Measurements from ENCODE around the gene ADIPOR2. TPM values are rescaled to one million over a fixed set of nuclear protein-coding genes. Genes with fewer than 3 reads are reported as not detected.
"Not testable (repeated sequence)": the region's sequence is repeated elsewhere in the genome, so short reads cannot be mapped to it uniquely, and the experiment has no call there.

The ADIPOR2 gene
- polyA plus RNA-seq, 3 donors: 45.9 to 50.6 (median 47.0) TPM

DNA sequence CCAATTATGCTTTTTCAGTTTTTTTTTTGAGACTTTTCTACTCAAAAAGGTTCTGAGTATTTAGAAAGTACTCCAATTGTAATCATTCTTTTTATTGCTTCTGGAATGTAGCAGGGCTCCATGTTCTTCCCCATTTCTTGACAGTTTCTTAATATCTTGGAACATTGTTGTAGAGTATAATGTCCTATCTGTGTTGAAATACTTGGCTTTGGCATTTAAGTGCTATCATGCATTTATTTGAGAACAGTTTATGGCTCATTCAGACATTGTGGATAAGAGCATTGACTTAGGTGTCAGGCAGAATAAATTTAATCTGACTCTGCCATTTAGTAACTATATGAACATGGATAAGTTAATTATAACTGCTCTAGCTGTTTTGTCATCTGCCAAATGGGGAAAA lies 28.3 kb downstream of the ADIPOR2 start:
- no peak for DNase-seq (ENCODE audit: extremely low read depth in 1 of 11, low read depth in 9 of 11, low spot score in 4 of 11)

DNA sequence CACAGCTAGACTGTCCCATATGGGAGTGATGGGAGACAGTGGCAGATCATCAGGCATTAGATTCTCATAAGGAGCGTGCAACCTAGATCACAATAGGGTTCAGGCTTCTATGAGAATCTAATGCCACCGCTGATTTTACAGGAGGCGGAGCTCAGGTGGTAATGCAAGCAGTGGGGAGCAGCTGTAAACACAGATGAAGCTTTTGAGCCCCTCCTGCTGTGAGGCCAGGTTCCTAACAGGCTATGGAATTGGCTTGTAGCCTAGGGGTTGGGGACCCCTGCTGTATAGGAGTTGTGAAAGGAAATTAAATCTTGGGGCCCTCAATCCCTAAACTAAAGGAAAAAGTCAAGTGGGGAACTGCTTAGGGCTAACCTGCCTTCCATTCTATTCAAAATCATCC lies 29.6 kb downstream of the ADIPOR2 start:
- DNase-seq (ENCODE audit: extremely low read depth in 1 of 11, low read depth in 9 of 11, low spot score in 4 of 11): no peak

DNA sequence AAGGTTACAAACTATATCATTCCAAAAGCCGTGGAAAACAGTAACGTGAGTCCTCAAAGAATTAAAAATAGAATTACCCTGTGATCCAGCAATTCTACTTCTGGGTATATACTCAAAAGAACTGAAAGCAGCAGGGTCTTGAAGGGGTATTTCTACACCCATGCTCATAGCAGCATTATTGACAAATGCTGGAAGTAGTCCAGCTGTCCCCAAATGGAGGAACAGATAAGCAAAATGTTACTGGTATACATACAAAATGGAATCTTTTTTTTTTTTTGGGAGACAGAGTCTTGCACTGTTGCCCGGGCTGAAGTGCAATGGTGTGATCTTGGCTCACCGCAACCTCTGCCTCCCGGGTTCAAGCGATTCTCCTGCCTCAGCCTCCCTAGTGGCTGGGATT lies 32.9 kb downstream of the ADIPOR2 start:
- no peak for DNase-seq (ENCODE audit: extremely low read depth in 1 of 11, low read depth in 9 of 11, low spot score in 4 of 11)

DNA sequence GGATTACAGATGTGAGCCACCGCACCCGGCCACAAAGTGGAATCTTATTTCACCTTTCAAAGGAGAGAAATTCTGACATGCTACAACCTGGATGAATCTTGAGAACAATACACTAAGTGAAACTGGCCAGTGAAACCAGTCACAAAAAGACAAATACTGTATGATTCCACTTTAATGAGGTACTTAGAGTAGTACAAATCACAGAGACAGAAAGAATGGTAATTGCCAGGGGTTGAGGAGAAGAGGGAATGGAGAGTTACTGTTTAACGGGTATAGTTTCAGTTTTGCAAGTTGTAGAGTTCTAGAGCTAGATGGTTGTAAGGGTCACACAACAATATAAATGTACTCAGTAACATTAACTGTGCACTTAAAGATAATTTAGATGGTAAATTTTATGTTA lies 33.4 kb downstream of the ADIPOR2 start:
- no peak for DNase-seq (ENCODE audit: extremely low read depth in 1 of 11, low read depth in 9 of 11, low spot score in 4 of 11)

DNA sequence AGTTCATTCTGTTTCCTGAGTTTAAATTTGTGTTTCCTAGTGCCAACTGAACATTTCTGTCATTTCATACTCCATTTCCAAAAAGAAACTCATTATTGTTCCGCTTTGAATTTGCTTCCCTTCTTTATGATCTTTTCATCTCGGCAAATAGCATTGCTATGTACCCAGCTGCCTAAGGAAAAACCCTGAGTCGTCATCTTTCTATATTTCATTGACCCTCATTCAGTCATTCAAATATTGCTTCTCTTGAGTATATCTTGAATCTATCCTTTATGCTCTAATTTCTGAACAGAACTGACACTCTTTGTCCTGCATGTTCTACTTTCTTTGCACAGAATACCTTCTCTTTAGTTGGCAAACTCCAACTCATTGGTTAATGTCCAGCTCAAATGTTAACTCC lies 35.9 kb downstream of the ADIPOR2 start:
- no peak for DNase-seq (ENCODE audit: extremely low read depth in 1 of 11, low read depth in 9 of 11, low spot score in 4 of 11)

DNA sequence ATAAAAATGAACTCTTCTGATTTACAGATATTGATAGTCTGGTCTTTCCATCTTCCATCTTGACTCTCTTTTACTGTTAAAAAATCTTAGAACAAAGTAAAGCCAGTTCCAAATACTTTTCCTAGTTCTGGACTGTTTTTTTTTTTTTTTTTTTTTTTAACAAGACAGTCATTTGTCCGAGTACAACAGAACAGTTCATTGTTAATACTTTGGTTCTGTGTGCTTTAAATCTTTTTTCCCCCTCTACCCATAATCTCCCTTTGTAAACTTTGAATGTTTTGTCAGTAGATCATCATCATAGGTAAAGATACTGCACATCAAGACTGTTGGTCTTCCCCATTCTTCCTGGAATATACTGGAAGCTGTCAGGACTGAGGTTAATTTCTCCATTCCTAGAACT lies 38.0 kb downstream of the ADIPOR2 start:
- no peak for DNase-seq (ENCODE audit: extremely low read depth in 1 of 11, low read depth in 9 of 11, low spot score in 4 of 11)

DNA sequence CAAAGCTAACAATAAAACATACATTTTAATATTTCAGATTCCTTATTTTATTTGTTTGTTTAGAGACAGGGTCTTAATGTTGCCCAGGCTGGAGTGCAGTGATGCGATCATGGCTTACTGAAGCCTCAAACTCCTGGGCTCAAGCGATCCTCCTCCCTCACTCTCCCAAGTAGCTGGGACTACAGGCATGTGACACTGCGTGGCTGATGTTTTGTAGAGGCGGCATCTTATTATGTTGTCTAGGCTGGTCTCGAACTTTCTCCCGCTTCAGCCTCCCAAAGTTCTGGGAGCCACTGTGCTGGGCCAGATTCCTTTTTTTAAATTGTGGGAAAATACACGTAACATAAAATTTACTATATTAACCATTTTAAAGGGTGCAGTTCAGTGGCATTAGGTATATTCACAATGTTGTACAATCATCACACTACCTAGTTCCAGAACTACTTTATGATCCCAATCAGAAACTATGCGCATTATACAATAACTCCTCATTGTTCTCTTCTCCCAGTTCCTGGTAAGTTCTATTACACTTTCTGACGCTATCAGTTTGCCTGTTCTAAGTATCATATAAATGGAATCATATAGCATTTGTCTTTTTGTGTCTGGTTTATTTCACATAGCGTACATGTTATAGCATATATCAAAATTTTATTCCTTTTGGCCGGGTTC lies 40.3 kb downstream of the ADIPOR2 start:
- DNase-seq (ENCODE audit: extremely low read depth in 1 of 11, low read depth in 9 of 11, low spot score in 4 of 11): no peak

DNA sequence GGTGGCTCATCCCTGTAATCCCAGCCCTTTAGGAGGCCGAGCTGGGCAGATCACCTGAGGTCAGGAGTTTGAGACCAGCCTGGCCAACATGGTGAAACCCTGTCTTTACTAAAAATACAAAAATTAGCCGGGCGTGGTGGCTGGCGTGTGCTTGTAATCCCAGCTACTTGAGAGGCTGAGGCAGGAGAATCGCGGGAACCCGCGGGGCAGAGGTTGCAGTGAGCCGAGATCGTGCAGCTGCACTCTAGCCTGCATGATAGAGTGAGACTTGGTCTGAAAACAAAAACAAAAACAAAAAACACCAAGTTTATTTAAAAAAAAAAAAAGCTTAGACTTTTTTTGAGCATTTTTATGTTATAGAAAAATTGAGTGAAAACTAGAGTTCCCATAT lies 40.8 kb downstream of the ADIPOR2 start:
- DNase-seq (ENCODE audit: extremely low read depth in 1 of 11, low read depth in 9 of 11, low spot score in 4 of 11): not testable (repeated sequence)

DNA sequence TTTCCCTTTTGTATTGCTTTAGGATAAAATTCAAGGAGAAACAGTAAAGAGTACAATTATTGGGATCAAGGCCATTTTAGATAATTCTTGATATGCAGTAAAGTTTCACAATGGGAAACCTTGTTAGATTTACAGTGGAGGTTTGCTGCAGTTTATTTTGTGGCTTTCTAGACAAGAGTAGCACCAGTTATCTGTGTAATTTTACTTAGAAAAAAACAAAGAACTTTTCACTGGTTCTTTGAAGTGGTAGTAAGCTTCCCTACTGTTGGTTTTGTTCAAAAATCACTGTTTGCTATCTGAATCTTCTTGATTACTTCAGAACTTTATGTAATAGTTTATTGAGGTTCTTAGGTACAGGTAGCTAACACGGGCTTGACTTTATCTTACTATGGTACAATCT lies 42.0 kb downstream of the ADIPOR2 start:
- DNase-seq (ENCODE audit: extremely low read depth in 1 of 11, low read depth in 9 of 11, low spot score in 4 of 11): no peak

DNA sequence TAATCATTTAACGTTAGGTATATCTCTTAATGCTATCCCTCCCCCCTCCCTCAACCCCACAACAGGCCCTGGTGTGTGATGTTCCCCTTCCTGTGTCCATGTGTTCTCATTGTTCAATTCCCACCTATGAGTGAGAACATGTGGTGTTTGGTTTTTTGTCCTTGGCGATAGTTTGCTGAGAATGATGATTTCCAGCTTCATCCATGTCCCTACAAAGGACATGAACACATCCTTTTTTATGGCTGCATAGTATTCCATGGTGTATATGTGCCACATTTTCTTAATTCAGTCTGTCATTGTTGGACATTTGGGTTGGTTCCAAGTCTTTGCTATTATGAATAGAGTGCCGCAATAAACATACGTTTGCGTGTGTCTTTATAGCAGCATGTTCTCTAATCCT lies 42.8 kb downstream of the ADIPOR2 start:
- DNase-seq (ENCODE audit: extremely low read depth in 1 of 11, low read depth in 9 of 11, low spot score in 4 of 11): not testable (repeated sequence)

DNA sequence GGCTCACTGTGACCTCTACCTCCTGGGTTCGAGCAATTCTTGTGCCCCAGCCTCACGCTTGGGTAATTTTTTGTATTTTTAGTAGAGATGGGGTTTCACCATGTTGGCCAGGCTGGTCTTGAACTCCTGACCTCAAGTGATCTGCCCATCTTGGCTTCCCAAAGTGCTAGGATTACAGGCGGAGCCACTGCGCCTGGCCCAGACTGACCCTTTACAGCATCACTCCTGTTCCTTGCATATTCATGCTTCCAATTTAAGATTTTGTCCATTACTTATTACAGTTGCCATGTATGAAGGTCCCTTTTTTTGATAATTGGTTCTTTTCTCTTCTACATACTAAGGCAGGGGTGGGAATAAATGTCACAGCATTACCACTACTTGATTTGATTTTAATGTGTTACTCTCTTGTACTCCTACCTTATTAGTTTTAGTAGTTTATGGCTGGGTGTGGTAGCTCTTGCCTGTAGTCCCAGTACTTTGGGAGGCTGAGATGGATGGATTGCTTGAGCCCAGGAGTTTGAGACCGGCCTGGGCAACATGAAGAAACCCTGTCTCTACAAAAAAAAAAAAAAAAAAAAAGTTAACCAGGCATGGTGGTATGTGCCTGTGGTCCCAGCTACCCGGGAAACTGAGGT lies 46.9 kb downstream of the ADIPOR2 start:
- no peak for DNase-seq (ENCODE audit: extremely low read depth in 1 of 11, low read depth in 9 of 11, low spot score in 4 of 11)

DNA sequence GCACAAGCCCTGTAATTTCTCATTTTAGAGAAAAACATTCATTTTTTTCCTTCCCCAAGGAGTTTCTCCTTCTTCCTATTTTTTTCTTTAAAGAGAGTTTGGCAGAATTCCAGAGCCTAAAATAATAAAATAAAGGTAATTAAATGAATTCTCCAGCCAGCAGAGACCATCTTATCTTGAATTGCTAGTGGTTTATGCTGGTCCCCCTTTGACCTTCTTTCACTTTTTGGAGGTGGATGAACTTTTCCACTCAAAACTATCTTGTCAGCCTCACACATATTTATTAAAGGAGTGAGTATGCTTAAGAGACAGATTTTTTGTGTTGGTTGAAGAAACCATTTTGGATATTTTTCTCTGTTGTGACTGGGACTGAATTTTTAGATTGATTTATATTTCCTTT lies 47.6 kb downstream of the ADIPOR2 start:
- peak in 1 of 11 donors; percentile 9 for DNase-seq (ENCODE audit: extremely low read depth in 1 of 11, low read depth in 9 of 11, low spot score in 4 of 11)

DNA sequence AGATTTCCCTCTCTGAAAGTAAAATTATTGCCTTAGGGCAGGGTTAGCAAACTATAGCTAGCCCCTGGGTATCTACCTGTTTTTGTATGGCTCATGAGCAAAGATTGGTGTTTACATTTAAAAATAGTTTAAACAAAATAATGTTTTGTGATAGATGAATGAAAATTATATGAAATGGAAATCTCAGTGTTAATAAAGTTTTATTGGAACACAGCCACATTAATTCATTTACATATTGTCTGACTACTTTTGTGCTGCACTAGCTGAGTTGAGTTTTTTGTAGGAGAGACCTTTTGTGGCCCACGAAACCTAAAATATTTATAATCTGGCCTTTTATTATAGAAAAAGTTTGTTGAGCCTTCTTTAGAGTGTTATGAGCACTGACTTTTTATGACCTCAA lies 48.5 kb downstream of the ADIPOR2 start:
- DNase-seq (ENCODE audit: extremely low read depth in 1 of 11, low read depth in 9 of 11, low spot score in 4 of 11): no peak

DNA sequence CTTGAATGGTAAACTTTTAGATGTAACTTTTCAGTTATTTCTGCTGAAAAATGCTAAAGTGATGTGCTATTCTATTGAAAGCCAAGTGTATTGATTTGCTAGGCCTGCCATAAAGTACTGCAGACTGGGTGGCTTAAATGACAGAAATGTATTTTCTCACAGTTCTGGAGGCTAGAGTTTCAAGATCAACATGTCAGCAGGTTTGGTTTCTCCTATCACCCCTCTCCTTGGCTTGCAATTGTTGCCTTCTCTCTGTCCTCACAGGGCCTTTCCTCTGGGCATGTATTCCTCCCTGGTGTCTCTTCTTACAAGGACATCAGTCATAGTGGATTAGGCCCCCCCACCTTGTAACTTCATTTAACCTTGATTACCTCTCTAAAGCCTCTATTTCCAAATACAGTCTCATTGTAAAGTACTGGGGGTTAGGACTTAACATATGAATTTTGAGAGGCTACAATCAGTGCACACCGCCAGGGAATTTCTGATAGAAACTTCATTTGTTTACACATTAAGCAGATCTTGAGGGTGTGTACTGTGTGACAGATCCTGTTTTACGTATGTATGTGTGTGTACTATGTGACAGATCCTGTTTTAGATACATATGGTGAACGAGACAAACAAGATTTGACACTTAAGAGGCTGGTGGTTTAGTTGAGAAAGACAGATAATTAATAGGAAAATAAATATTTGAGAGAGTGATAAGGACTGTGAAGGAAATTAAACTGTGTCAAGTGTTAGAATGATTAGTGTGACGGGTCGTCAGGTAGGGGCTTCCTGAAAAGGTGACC lies 49.5 kb downstream of the ADIPOR2 start:
- peak in 8 of 11 donors; percentile 14 to 53 (median 24) for DNase-seq (ENCODE audit: extremely low read depth in 1 of 11, low read depth in 9 of 11, low spot score in 4 of 11)

DNA sequence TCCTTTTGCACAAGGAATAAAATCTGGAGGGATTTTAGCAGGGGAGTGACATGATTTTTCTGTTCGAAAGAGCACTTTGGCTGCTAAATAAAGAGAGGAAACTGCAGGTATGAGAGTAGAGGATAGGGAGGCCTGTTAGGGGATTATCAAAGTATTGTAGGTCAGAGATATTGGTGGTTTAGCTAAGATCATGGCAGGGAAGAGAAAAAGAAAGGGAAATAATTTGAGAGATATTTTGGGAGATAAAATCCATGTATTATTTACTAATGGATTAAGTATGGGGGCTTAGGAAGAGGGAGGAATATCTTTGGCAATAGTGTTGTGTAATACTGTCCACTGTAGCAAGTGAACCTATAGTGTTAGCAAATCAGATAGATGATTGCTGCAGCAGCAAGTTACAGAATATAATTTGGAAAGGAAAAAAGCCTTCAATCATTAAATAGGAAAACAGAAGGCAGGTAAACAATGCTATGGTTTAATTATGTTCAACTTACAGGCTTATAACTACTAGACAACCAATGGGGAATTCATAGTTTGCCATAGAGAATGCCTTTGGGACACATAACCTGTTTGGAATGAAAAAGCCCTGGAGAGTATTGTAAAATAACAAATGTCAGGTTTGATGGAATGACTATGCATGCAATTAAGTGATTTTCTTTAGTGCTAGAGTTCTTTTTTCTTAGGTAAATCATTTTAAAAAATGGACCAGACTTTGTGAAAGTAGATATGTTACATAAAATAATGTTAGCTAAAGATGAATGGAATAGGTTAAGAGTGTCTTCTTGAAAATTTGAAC lies 50.5 kb downstream of the ADIPOR2 start:
- no peak for DNase-seq (ENCODE audit: extremely low read depth in 1 of 11, low read depth in 9 of 11, low spot score in 4 of 11)

DNA sequence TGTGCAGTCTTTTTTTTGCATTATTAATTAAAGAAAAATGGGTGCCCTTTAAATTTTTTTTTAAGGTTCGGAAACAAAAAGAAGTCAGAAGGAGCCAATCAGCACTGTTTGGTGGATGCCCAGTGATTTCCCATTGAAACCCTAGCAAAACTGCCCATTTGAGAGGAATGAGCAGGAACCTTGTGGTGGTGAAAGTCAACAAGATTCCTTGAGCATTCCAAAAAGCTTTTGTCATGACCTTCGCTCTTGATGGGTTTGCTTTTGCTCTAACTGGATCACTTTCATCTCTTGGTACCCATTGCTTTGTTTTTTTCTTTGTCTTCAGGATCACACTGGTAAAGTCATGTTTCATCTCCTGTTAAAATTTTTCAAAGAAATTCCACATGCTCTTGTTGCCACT lies 54.1 kb downstream of the ADIPOR2 start:
- no peak for DNase-seq (ENCODE audit: extremely low read depth in 1 of 11, low read depth in 9 of 11, low spot score in 4 of 11)

DNA sequence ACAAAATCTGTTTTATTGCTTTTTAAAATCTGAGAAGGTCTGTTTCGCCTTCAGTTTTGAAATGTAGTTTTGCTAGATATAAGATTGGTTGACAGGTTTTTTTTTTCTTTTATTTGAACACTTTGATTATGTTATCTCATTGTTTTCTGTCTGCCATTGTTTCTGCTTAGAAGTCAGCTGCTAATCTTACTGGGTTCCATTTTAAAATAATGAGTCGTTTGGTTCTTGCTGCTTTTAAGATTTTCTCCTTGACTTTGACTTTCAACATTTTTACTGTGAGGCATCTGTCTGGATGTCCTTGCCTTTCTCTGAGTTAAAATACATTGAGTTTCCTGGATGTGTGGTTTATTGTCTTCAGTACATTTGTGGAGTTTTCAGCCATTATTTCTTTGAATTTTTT lies 56.7 kb downstream of the ADIPOR2 start:
- no peak for DNase-seq (ENCODE audit: extremely low read depth in 1 of 11, low read depth in 9 of 11, low spot score in 4 of 11)

DNA sequence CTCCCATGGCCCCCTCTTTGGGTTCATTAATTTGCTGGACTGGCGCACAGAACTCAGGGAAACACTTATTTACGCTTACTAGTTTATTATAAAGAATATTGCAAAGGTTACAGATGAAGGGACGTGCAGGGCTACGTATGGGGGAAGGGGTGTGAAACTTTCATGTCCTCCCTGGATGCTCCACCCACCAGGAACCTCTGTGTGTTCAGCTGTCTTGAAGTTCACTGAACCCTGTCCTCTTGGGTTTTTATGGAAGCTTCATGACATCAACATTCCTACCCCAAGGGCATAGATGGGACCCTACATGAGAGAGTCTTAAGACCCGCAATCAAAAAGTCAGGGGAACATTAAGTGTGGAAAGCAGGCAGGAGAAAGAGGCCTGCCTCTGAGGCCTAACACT lies 58.1 kb downstream of the ADIPOR2 start:
- no peak for DNase-seq (ENCODE audit: extremely low read depth in 1 of 11, low read depth in 9 of 11, low spot score in 4 of 11)

DNA sequence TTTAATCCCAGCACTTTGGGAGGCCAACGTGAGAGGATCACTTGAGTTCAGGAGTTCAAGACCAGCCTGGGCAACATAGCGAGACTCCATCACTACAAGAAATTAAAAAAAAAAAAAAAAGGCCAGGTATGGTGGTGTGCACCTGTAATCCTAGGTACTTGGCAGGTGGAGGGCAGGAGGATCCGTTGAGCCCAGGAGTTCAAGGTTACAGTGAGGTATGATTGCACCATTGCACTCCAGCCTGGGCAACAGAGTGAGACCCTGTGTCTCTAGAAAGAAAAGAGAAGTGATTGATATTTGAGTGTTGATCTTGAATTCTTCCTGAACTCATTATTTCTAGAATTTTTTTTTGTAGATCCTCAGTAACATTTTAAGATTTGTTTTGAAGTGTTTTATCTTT lies 59.4 kb downstream of the ADIPOR2 start:
- DNase-seq (ENCODE audit: extremely low read depth in 1 of 11, low read depth in 9 of 11, low spot score in 4 of 11): no peak

DNA sequence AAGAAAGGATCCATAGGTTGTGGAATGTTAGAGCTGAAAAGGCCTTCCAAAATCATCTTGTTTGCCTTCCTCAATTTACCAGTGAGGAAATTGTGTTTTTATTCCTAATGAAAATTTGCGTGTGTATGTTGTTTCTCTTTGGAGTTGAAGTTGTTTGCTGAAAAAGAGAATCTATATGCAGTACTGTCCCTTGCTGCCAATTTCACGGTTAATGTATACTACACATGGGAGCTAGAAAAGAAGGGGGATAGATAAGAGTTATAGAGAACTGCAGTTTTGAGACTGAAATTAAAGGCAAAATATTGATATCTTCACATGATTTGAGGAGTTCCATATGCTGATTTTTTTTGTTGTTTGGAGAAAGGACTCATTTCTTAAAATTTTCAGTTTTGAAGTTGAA lies 67.5 kb downstream of the ADIPOR2 start:
- DNase-seq (ENCODE audit: extremely low read depth in 1 of 11, low read depth in 9 of 11, low spot score in 4 of 11): no peak

Data from renal cortex interstitium (tissue), 11 donors.